Peyer's patch (tissue), 4 donors: ENCODE results near the gene PRKD1.

ENCODE experiments used
- POLR2A ChIP-seq, 2 donors: fragments of 450-650 bp; IDR thresholded peaks; one replicate each; pipeline ENCODE4 v1.5.1; 2017; ENCODE audit warnings: antibody characterized with exemption in 2 of 2, mild to moderate bottlenecking in 2 of 2, moderate library complexity in 2 of 2
- TF ChIP-seq, protein P1 (sequence below), 6 experiments: fragments of 450-650 bp in 4 of 6; fragments of 200-600 bp in 2 of 6; sonication (generic) in 1 of 6; IDR thresholded peaks; one replicate each; pipeline ENCODE4 v1.5.1; 2017 to 2019; ENCODE audit warnings: antibody characterized with exemption in 6 of 6, mild to moderate bottlenecking in 3 of 6, moderate library complexity in 1 of 6

GRCh38 chr14:29548948-29549370 lies 378.7 kb downstream of the PRKD1 start:
- TF ChIP-seq, protein P1, sequence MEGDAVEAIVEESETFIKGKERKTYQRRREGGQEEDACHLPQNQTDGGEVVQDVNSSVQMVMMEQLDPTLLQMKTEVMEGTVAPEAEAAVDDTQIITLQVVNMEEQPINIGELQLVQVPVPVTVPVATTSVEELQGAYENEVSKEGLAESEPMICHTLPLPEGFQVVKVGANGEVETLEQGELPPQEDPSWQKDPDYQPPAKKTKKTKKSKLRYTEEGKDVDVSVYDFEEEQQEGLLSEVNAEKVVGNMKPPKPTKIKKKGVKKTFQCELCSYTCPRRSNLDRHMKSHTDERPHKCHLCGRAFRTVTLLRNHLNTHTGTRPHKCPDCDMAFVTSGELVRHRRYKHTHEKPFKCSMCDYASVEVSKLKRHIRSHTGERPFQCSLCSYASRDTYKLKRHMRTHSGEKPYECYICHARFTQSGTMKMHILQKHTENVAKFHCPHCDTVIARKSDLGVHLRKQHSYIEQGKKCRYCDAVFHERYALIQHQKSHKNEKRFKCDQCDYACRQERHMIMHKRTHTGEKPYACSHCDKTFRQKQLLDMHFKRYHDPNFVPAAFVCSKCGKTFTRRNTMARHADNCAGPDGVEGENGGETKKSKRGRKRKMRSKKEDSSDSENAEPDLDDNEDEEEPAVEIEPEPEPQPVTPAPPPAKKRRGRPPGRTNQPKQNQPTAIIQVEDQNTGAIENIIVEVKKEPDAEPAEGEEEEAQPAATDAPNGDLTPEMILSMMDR (IDR thresholded peaks at IDR 0.05): peak in 5 of 6 experiments; percentile 13 to 40 (median 36)
- TF ChIP-seq POLR2A (IDR thresholded peaks at IDR 0.05): no peak
